MCF 10A (cell line): Measurements from ENCODE around the gene GLIS1. TPM values are rescaled to one million over a fixed set of nuclear protein-coding genes. Genes with fewer than 3 reads are reported as not detected.

Experiments
- BruUV-seq: library from RNA; stranded (reverse); fragments of 400-500 nt; replicated peaks from 2 replicates; lab custom pipeline; 2021; lab: Mats Ljungman, UMichigan
- CTCF ChIA-PET: fragments of 300-600 bp; sonication (Branson Sonifier 250); formaldehyde crosslinking; extraction: SDS; loops from one replicate; lab custom pipeline; 2021; ENCODE audit warnings: antibody characterized with exemption, inconsistent platforms; lab: Yijun Ruan, JAX
- POLR2A ChIA-PET: fragments of 300-600, 350-650 bp; sonication (Branson Sonifier 250); formaldehyde crosslinking; extraction: SDS; loops from one replicate; lab custom pipeline; 2020; ENCODE audit warnings: antibody characterized with exemption, inconsistent platforms; lab: Yijun Ruan, JAX
- DNase-seq: peaks from one replicate; pipeline ENCODE4 v3.0.0-alpha.2; 2018; ENCODE audit not compliant: unreplicated experiment
- H3K27ac Mint-ChIP-seq: one replicate; pipeline ENCODE4 v1.8.0; 2022; ENCODE audit warnings: mild to moderate bottlenecking, low read depth, mixed read lengths; ENCODE audit not compliant: unreplicated experiment
- H3K27me3 Mint-ChIP-seq: one replicate; pipeline ENCODE4 v1.8.0; 2022; ENCODE audit warnings: mixed read lengths; ENCODE audit not compliant: insufficient read depth, unreplicated experiment
- H3K36me3 Mint-ChIP-seq: one replicate; pipeline ENCODE4 v1.8.0; 2022; ENCODE audit warnings: mild to moderate bottlenecking, moderate library complexity, mixed read lengths; ENCODE audit not compliant: insufficient read depth, unreplicated experiment
- H3K4me1 Mint-ChIP-seq: one replicate; pipeline ENCODE4 v1.8.0; 2022; ENCODE audit warnings: mixed read lengths; ENCODE audit not compliant: insufficient read depth, unreplicated experiment
- H3K4me3 Mint-ChIP-seq: one replicate; pipeline ENCODE4 v1.8.0; 2022; ENCODE audit warnings: mild to moderate bottlenecking, moderate library complexity, mixed read lengths; ENCODE audit not compliant: unreplicated experiment
- H3K9me3 Mint-ChIP-seq: one replicate; pipeline ENCODE4 v1.8.0; 2022; ENCODE audit warnings: mixed read lengths; ENCODE audit not compliant: unreplicated experiment
- CTCF ChIP-seq: fragments of 200-600 bp; IDR thresholded peaks from one replicate; pipeline ENCODE4 v1.8.0; 2022; ENCODE audit warnings: antibody characterized with exemption, mild to moderate bottlenecking; ENCODE audit not compliant: unreplicated experiment
- intact Hi-C: fragments of 100-400 bp; cut with micrococcal nuclease; formaldehyde crosslinking; loops from 2 replicates; pipeline ENCODE4 v1.14.1; 2022
- total RNA-seq: library from RNA; stranded (reverse); gene quantifications from 2 replicates; pipeline ENCODE4 v1.2.3, GENCODE V29; 2022

GLIS1 gene
- total RNA-seq, 1 experiment from 2014 or later: 0.93 TPM

- intact Hi-C loops: no loop called here
- Mint-ChIP-seq H3K27ac (no peak overlapping the region), H3K4me3 (no peak overlapping the region), H3K36me3 (peaks cover 5% of the 10 kb centered on the region), H3K9me3 (no peaks in the 10 kb centered on the region), H3K27me3 (no peaks in the 10 kb centered on the region), H3K4me1 (no peaks in the 10 kb centered on the region)
- TF ChIP-seq CTCF: no peak
- BruUV-seq: no TSS peak
- DNase-seq: no peak
- POLR2A ChIA-PET: no interaction called here
- CTCF ChIA-PET: interaction anchor here (0.6 to 1.7 kb wide), 2 partner anchors 17 to 218 kb away, joined by 3 to 5 read pairs; no protein-coding TSS in a partner anchor
Observed at GRCh38 chr1:53704304-53704703, 34.7 kb downstream of the GLIS1 start.

DNA sequence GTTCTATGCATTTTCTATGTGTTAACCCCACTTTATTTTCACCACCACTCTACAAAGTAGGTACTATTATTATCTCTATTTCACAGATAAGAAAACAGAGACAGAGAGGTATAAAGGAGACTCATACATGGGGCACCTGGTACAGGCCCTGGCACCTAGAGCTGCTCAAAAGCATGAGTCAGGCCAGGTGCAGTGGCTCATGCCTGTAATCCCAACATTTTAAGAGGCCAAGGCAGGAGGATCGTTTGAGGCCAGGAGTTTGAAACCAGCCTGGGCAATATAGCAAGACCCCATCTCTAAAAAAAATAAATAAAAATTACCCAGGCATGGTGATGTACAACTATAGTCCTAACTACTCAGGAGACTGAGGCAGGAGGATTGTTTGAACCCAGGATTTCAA lies 35.8 kb downstream of the GLIS1 start:
- H3K9me3 Mint-ChIP-seq: no peaks in the 10 kb centered on the region
- peaks cover 5% of the 10 kb centered on the region for H3K36me3 Mint-ChIP-seq
- no TSS peak for BruUV-seq
- H3K27me3 Mint-ChIP-seq: no peaks in the 10 kb centered on the region
- CTCF ChIA-PET: interaction anchor here (0.6 kb wide), 2 partner anchors 27 to 331 kb away, joined by 3 read pairs; no protein-coding TSS in a partner anchor
- H3K4me3 Mint-ChIP-seq: no peak overlapping the region
- TF ChIP-seq CTCF: no peak
- POLR2A ChIA-PET: no interaction called here
- intact Hi-C loops: no loop called here
- H3K4me1 Mint-ChIP-seq: no peaks in the 10 kb centered on the region
- DNase-seq: no peak
- no peak overlapping the region for H3K27ac Mint-ChIP-seq

DNA sequence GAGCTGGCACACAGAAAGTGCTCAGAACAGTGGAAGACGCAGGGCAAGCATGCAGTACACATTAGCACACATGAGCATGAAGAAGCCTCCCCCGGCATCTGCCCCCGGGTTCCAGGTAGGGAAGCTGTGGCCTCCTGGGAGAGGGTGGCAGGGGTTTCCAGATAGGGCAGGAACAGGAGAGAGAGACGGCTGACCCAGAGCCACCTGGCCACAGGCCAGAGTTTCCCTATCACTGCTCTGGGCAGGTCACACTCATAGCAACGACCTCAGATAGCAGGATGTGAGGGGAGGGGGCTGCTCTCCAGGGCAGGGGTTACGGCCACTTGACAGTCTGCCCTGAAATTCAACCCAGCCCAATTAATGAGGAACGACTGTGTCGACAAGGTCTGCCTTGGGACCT lies 36.6 kb downstream of the GLIS1 start:
- no peak overlapping the region for H3K4me3 Mint-ChIP-seq
- no TSS peak for BruUV-seq
- TF ChIP-seq CTCF: no peak
- POLR2A ChIA-PET: no interaction called here
- CTCF ChIA-PET: interaction anchor here (0.6 kb wide), 1 partner anchor 330 kb away, joined by 3 read pairs; no protein-coding TSS in a partner anchor
- no peaks in the 10 kb centered on the region for H3K36me3 Mint-ChIP-seq
- H3K27ac Mint-ChIP-seq: no peak overlapping the region
- intact Hi-C loops: no loop called here
- no peaks in the 10 kb centered on the region for H3K27me3 Mint-ChIP-seq
- H3K4me1 Mint-ChIP-seq: no peaks in the 10 kb centered on the region
- no peaks in the 10 kb centered on the region for H3K9me3 Mint-ChIP-seq
- no peak for DNase-seq

GRCh38 chr1:53700776-53701175 lies 38.2 kb downstream of the GLIS1 start:
- ChIA-PET POLR2A (interaction anchor here (0.7 kb wide), 1 partner anchor 350 kb away, joined by 3 read pairs; no protein-coding TSS in a partner anchor), CTCF (interaction anchor here (1.0 kb wide), 1 partner anchor 8 kb away, joined by 3 read pairs; no protein-coding TSS in a partner anchor)
- DNase-seq: no peak
- no peaks in the 10 kb centered on the region for H3K4me1 Mint-ChIP-seq
- no peaks in the 10 kb centered on the region for H3K27me3 Mint-ChIP-seq
- H3K9me3 Mint-ChIP-seq: no peaks in the 10 kb centered on the region
- no peaks in the 10 kb centered on the region for H3K36me3 Mint-ChIP-seq
- no peak overlapping the region for H3K27ac Mint-ChIP-seq
- intact Hi-C loops: no loop called here
- no peak overlapping the region for H3K4me3 Mint-ChIP-seq
- no TSS peak for BruUV-seq
- no peak for TF ChIP-seq CTCF
